NCI-H748 (cell line): ENCODE measurements around the gene ANKEF1.
"Not testable (repeated sequence)": the region's sequence is repeated elsewhere in the genome, so short reads cannot be mapped to it uniquely, and the experiment has no call there.

Experiments used
- DNase-seq: peaks from one replicate; lab custom pipeline; 2025; ENCODE audit not compliant: unreplicated experiment; lab: John Stamatoyannopoulos, UW

Gene ANKEF1

DNA sequence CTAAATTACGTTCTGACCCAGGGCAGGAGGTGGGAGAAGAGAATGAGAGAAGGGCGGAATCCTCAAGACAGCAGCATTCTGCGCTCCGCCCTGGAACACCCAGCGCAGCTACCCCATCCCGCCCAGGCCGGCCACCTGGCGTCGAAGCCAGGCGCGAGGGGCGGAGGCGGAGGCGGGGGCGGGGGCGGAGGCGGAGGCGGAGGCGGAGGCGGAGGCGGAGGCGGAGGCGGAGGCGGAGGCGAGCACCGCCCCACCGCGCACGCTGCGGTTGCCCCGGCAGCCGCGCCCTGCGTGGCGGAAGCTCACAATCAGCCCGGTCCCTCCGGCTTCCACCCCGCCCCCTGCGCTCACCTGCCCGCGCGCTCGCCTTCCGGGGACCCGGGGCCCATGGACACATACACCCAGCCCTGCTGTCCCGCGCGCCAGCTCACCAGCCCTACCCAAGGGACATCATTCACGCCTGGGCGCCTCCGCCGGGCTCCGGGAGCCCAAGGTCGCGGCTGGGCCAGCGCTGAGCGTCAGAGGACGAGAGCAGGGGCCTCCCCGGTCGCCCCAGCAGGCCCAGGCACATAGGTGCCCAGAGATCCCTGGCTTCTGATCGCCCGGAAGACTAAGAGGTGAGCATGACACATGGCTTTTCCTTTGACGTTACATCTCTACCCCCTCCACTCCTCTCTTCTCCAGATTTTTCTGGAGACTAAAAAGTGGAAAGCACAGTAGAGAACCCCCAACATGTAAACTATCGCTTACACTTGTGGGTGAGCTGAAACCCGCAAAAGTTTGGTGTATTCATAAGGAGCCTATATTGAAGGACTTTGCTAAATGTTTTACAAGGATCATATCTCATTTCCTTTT, at the start of gene ANKEF1:
Gene ANKEF1 (plus strand): TSS at position 271 of the 855 bp plus-strand sequence. CDS start 3,315 bp downstream, outside the sequence.
- DNase-seq, result peak; percentile 97

DNA sequence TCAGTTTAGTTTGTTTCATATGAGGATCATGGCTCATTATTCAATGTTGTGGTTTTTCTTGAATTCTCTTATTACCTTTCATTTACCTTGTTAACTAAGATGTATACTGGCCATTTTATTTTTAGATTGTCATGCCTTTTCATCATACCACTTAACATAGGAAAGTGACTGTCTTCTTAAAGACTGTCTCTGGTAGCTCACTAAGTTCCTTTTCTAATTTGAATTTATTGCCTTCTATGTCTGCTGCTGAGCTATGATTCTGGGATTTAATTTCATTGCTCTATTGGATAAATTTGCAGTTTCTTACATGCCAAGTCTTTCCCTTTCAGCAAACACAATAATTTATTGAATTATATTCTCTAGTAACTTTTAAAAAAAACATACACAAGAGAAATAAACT, 49.5 kb upstream of the ANKEF1 start:
- DNase-seq, result no peak

DNA sequence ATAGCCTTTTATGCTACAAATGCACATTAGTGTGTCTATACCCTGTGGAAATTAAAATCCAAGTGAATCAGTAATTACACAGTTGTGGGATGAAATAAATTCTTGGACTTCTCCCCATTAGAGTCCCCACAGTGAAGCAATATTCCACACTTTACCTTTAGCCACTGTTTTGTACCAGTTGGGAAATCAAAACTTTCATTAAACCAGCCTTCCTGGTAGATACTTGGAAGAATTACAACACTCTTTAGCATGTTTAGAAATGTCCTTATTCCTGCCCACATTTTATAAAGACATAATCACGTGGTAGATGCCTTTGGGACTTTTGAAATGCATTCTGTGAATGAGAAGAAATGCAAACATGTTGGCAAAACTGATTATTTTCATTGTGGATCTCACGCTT, 49.0 kb upstream of the ANKEF1 start:
- DNase-seq, result no peak

DNA sequence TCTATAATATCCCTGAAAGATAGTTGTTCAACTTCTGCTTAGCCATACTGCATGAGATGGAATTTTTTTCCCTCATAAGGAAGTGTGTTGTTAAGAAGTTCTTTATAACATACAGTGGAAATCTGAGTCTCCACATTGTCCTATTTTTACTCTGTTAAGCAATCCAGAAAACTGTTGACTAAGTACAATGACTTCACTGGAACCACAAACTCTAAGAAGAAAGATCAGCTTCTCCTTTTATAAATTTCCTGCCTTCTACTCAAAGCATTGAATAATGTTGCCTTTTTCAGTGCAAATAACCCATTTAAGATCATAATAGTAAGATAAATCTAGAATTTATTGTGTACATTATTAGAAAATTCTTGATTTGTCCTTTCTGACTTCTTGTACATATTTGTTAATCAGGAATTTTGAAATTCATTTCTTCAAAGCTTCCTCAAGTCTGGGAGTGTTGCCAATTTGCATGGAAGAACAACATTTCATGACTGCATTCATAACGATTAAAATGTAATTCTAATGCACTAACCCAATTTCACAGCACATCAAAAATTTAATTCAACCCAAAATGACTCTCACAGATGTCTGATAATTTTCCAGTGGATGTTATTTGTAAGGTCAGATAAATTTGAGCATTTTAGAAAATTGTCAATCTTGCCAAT, 45.6 kb upstream of the ANKEF1 start:
- DNase-seq, result no peak

DNA sequence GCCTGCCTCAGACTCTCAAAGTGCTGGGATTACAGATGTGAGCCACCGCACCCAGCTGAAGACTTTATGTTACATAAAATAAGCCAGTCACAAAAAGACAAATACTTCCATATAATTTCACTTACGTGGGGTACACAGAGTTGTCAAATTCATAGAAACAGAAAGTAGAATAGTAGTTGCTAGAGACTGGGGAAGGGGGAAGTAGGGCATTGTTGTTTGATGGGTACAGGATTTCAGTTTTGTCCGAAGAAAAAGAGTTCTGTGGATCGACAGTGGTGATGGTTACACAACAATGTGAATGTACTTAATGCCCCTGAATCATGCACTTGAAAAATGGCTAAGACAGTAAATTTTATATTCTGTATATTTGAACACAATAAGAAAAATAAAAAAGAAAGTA, 41.6 kb upstream of the ANKEF1 start:
- no peak for DNase-seq

DNA sequence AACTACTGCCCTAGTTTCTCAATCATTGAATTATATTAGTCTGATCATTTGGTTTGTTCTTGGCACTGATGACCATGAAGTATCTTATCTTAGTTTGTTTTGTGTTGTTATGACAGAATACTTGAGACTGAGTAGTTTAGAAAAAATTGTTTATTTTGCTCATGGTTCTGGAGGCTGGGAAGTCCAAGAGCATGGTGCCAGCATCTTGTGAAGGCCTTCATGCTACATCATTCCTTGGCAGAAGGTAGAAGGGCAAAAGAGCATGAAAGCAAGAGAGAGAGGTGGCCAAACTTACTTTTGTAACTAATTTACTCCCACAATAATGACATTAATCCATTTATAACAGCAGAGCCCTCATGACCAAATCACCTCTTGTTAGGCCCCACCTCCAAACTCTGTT, 40.1 kb upstream of the ANKEF1 start:
- DNase-seq, result no peak

DNA sequence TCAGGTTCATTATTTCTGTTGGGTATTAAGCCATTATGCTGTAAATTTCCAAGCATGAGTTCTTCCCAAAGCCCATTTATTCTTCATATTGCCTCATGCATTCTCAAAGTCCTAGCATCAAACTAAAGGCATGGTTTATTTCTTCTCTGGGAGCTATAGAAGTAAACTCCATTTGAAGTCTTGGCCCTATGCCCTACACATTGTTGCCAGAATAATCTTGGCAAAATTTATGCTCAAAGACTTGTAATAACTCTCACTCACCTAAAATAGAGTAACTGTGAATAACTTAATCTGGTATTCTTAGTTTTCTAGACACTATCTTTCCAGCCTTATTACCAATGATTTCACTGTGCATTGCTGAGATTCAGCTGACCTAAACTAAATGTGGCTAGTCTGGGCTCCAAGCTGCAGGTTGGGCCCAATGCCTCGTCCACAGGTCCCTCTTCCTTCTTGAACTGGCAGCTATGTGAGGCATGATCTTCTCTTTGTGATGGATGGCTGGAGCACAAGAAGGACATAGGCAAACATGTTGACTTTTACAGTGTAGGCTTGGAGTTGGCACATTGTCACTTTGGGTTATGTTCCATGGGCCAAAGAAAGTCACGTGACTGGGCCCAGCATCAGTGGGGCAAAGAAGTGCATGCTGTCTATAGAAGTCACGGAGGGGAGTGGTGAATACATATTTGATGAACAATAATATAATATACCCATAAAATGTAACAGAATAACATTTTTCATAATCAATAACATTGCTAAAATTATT, 39.1 kb upstream of the ANKEF1 start:
- DNase-seq, result no peak

DNA sequence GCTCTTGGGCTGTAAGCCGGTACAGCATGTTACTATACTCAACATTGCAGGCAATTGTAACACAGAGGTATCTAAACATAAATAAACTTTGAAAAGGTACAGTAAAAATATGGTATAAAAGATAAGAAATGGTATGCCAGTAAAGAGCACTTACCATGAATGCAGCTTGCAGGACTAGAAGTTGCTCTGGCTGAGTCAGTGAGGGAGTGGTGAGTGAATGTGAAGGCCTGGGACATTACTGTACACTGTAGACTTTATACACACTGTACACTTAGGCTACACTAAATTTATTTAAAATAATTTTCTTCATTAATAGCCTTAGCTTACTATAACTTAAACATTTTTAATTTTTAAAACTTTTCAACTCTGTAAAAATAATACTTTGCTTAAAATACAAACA, 37.8 kb upstream of the ANKEF1 start:
- DNase-seq, result no peak

DNA sequence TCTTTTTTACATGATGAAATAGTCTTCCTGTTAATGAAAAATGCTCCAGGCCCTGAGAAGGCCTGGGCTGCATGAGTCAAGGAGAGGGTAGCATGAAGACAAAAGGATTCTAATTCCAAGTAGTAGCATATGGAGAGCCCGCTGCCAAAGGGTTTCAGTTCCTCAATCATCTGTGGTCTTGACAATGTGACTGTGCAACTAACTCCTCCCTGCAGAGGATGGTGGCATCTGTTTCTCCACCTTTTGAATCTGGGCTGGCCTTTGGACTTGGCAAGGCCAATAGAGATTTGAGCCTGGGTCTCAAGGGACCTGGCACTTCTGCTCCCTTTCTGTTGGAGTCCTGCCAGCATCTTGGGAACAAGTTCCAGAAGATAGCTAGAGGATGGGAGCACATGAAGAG, 35.1 kb upstream of the ANKEF1 start:
- DNase-seq, result no peak

DNA sequence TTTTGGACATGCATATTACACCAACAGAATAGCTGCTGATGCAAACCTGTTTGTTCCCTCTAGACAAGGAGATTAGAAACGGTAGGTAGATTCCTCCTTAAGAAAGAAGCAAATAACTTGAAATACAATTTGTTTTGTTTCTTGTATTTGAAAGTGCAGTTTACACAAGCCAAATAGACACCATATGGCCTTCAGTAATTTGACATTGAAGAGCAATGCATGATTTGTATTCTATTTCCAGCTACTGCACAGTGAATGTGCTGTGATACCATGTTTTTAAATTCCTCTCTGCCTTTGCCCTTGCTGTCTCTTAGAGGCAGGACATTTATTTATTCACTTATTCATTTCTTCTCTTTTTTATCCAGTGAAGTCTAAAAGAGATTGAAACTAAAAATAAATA, 31.9 kb upstream of the ANKEF1 start:
- DNase-seq, result no peak

DNA sequence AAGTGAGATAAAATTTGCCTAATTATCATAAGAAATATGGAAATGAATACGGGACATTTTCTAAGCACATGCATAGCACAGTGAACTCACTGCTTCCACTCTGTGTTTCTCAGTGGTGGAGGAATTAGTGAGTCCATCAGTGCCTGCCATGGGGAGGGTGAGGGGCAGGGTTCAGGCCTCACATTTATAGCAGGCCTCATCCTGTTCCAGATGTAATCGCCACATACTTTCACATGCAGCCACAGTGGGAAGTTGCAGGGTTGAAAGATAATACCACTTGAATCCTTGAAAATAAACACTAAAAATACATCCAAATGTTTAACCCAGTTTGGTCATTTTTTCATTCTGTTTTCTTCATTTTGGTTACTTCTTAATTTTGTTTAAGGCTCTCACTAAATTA, 29.9 kb upstream of the ANKEF1 start:
- no peak for DNase-seq

DNA sequence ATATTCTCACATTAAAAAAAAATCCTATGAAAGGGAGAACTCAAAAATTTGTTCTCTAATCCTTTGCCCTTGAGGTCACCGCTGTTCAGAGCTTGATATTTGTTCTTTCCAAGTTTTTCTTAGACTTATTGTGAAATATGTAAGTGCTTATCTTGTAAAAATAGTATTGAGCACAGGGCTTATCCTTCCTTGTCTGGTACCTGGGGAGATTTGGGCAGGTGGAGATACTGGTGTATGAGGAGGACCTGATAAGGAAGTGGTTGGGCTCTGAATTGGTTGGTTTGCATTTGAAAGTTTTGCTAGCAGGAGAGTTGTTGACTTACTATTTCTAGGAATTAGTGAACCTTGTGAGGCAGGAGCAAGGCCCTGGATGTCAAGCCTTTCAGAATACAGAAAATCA, 28.9 kb upstream of the ANKEF1 start:
- DNase-seq, result no peak

DNA sequence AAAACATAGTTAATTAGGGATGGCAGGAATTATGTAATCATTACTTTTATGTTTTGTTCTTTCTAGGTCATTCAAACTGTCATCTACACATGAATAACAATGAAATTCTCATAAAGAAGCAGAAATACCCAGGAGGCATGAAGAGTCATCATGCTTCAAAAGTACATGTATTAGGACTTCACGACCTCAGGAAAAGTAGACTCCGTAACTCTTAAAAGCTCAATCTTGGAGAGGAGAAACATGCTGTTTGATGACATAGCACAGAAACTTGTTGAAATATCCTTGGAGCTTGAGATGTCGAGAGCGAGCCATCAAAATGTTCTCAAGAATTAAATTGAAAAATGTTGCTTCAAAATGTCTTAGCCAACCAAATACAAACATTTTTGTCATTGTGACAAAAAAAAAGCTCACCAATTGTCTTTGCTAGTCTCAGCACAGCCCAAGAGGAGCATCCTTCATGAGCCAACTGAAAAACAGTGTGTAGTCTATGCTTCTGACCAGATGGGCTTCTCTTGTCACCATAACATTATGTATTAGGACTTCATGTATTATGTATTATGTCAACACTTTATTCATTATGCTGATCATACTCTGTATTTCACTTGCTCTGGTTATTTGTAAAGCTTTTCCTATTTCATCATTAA, 28.2 kb upstream of the ANKEF1 start:
- no peak for DNase-seq

DNA sequence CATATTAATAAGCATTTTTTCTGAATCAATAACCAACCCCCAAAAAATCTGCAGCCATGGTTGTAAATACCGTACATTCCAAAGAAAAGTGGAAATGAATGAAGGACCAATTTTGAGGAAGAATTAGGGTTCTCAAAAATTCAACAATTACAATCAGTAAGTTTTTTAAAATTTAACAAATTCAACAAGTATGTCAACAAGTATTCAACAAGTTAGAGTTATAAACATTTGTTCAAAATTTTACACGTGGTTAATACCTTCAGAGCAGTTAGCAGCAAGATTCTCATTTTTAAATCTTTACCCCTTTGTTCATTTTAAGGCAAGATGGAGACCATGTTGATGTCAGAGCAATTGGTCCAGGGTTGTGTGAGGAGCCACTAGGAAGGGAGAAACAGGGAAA, 27.6 kb upstream of the ANKEF1 start:
- no peak for DNase-seq

DNA sequence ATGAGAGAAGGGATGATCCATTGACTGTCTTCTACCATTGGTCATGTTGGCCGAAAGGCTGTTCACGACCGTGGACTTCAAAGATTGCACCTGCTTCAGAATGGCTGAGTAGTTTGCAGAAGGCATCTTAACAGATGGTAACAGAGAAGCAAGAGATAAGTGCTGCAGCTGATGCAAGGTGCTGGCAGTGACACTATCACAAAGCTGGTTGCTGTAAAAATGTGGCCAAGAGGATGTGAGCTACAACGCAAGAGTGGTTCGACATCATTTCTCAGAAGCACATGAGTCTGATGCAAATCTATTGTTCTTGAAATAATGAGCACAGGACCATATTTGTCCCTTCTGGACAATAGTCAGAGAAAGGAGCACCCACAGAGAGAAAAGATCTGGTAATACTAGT, 27.0 kb upstream of the ANKEF1 start:
- no peak for DNase-seq

DNA sequence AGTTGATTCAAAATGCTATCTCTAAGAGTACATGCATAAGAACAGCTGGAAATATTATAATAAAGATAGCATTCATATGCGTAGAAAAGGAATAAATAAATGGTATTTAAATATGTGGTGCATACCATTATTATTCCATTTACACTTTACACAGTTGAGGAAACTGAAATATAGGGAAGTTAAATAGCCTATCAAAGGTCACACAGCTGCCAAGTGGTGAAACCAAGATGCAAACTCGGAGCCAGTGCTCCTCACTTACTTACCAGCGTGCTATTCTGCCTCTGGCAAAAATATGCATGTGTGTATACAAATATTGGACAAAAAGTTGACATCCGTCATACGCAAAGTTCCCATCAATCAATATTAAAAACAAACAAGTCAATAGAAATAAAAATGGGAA, 22.3 kb upstream of the ANKEF1 start:
- no peak for DNase-seq

DNA sequence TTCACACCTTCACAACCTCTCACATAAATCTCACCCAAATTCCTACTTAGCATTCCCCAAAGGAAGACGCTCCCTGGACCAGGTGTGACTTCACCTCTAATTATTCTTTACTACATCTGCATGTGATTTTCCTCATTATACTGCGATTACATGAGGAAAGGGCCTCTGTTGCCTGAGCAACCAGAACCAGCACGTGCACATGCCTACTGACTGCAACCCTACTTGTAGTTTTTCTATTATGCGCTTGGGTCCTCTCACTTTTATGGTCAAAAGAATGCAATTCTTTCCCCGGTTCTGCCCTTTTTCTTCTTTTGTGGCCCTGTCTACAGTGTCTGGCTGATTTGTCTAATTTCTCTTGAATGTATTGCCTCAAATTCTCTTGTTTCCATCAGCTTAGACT, 20.4 kb upstream of the ANKEF1 start:
- peak; percentile 76 for DNase-seq

DNA sequence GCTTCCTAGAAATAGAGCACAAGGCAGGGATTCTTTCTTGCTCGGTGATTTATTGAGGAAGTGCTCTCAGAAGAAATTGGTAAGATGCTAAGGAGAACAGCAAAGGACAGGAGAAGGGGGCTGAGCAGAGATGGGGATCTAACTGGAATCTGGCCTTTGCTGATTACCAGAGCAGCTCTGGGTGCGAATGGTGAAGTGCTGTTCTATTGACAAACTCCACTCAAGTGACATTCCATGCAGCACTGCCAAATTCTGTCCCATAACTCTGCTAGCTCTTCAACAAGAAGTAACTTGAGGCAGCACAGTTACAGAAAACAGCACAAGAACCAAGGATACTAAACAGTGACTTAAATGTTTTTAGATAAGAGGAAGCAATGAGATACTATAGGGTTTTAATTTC, 13.8 kb upstream of the ANKEF1 start:
- DNase-seq, result no peak

DNA sequence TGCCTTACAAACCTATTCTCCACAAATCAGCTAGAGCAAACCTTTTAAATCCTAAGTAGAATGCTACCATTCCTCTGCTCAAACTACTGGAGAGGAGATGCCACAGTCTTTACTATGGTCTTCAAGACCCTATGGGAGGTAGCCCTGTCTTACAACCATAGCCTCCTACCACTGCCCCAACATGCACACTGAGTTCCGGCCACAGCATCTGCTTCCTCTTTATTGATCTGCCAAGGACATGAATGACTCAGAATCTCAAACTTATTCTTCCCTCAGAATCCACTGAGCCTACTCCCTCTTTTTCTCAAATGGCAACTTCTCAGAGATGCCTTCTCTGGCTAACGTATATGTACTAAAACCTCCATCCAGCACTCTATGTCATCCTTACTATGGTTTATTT, 12.2 kb upstream of the ANKEF1 start:
- no peak for DNase-seq

DNA sequence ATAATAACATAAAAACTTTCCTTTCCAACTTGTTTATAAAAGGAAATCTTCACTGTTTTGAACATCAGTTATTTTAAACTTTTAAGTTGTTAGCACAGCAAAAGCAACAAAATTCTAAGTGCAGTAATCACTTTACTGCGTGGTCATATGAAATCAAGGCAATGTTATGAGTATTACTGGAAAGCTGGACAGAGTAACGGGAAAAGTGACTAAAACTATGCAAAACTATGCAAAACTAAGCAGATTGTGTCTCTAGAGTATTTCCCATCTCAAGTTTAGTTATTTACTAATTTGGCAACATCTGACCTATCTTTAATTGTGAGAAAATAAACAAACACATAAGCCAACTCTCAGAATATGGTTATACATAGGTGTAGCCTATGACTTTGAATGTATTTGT, 10.9 kb upstream of the ANKEF1 start:
- no peak for DNase-seq

DNA sequence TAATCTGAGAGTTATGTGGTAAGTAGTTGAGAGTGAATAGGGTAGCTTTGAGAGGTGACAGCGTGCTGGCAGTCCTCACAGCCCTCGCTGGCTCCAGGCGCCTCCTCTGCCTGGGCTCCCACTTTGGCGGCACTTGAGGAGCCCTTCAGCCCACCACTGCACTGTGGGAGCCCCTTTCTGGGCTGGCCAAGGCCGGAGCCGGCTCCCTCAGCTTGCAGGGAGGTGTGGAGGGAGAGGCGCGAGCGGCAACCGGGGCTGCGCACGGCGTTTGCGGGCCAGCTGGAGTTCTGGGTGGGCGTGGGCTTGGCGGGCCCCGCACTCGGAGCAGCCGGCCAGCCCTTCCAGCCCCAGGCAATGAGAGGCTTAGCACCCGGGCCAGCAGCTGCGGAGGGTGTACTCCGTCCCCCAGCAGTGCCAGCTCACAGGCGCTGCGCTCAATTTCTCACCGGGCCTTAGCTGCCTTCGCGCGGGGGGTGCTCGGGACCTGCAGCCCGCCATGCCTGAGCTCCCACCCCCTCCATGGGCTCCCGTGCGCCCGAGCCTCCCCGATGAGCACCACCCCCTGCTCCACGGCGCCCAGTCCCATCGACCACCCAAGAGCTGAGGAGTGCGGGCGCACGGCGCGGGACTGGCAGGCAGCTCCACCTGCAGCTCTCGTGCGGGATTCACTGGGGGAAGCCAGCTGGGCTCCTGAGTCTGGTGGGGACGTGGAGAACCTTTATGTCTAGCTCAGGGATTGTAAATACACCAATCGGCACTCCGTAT, 3.2 kb upstream of the ANKEF1 start:
- not testable (repeated sequence) for DNase-seq
